ENCODE results near the gene MON1B. TPM values are rescaled to one million over a fixed set of nuclear protein-coding genes. Genes with fewer than 3 reads are reported as not detected.

Gene MON1B
- total and polyA plus RNA-seq, 9 of the 15 experiments (the other 6 are each of a cell fraction or from before 2014, with no cell fraction given) = 5.0 to 66.0 (median 12.6) TPM

- no peak for TF ChIP-seq CTCF (IDR thresholded peaks at IDR 0.05 in 2 of 3, conservative IDR thresholded peaks at IDR 0.05 in 1 of 3; ENCODE audit: insufficient read depth in 2 of 3, low read depth in 1 of 3, low read length in 3 of 3)
- TF ChIP-seq RFX7 (CRISPR knock-in tag; IDR thresholded peaks at IDR 0.05) = no peak
- TF ChIP-seq MBD2 (IDR thresholded peaks at IDR 0.05; ENCODE audit: borderline replicate concordance, low read depth) = no peak
- peak; percentile 44 for TF ChIP-seq FIP1L1 (IDR thresholded peaks at IDR 0.05; ENCODE audit: low read depth, low read length, poor library complexity, severe bottlenecking)
- TF ChIP-seq HMGXB4 (CRISPR knock-in tag; IDR thresholded peaks at IDR 0.05) = no peak
- TF ChIP-seq KDM1A (IDR thresholded peaks at IDR 0.05) = peak in 1 of 2 experiments; percentile 75; a peak in 1 of 4 replicates
- TF ChIP-seq ZZZ3 (IDR thresholded peaks at IDR 0.05) = no peak
- TF ChIP-seq PATZ1 (CRISPR knock-in tag; IDR thresholded peaks at IDR 0.05; ENCODE audit: borderline replicate concordance) = no peak
- TF ChIP-seq ZFX (CRISPR knock-in tag; IDR thresholded peaks at IDR 0.05) = no peak
- TF ChIP-seq RBM15 (IDR thresholded peaks at IDR 0.05; ENCODE audit: insufficient read depth, low read length) = no peak
- TF ChIP-seq SNRNP70 (optimal IDR thresholded peaks at IDR 0.05; ENCODE audit: low read depth, low read length) = no peak
- TF ChIP-seq CTBP1 (IDR thresholded peaks at IDR 0.05; ENCODE audit: borderline replicate concordance) = no peak
- TF ChIP-seq ZNF57 (CRISPR knock-in tag; IDR thresholded peaks at IDR 0.05) = no peak
- no peak for TF ChIP-seq MYBL2 (IDR thresholded peaks at IDR 0.05; ENCODE audit: low read depth)
- no peak for TF ChIP-seq MYBL2 (CRISPR knock-in tag; IDR thresholded peaks at IDR 0.05; ENCODE audit: borderline replicate concordance)
- no peak for TF ChIP-seq GATA2 (CRISPR knock-in tag; IDR thresholded peaks at IDR 0.05)
- TF ChIP-seq TFAP4 (CRISPR knock-in tag; IDR thresholded peaks at IDR 0.05; ENCODE audit: borderline replicate concordance) = peak; percentile 41; the same call in 1 of the 2 replicates
- no peak for TF ChIP-seq HEY1 (CRISPR knock-in tag; IDR thresholded peaks at IDR 0.05; ENCODE audit: borderline replicate concordance)
- no peak for TF ChIP-seq FOXK1 (CRISPR knock-in tag; IDR thresholded peaks at IDR 0.05; ENCODE audit: borderline replicate concordance)
- no peak for TF ChIP-seq ELK3 (CRISPR knock-in tag; IDR thresholded peaks at IDR 0.05)
Observed at GRCh38 chr16:77211880-77212740, 21.1 kb downstream of the MON1B start (continued).

All from K562 (cell line).